Measurements from ENCODE around the gene BRSK1.

DNA sequence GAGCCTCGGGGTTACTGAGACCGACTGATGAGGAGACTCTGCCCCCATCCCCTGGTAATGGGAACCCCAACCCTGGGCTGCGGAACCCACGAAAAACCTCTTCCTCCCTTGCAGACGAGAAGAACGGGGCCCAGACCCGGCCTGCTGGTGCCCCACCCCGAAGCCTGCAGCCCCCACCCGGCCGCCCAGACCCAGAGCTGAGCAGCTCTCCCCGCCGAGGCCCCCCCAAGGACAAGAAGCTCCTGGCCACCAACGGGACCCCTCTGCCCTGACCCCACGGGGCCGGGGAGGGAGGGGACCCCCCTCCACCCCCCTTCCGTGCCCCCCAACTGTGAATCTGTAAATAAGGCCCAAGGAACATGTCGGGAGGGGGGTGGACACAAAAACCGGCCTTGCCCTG, 28.0 kb downstream of the BRSK1 start:
- TF ChIP-seq, protein P1, sequence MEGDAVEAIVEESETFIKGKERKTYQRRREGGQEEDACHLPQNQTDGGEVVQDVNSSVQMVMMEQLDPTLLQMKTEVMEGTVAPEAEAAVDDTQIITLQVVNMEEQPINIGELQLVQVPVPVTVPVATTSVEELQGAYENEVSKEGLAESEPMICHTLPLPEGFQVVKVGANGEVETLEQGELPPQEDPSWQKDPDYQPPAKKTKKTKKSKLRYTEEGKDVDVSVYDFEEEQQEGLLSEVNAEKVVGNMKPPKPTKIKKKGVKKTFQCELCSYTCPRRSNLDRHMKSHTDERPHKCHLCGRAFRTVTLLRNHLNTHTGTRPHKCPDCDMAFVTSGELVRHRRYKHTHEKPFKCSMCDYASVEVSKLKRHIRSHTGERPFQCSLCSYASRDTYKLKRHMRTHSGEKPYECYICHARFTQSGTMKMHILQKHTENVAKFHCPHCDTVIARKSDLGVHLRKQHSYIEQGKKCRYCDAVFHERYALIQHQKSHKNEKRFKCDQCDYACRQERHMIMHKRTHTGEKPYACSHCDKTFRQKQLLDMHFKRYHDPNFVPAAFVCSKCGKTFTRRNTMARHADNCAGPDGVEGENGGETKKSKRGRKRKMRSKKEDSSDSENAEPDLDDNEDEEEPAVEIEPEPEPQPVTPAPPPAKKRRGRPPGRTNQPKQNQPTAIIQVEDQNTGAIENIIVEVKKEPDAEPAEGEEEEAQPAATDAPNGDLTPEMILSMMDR (IDR thresholded peaks at IDR 0.05), result no peak
- TF ChIP-seq POLR2A (IDR thresholded peaks at IDR 0.05), result no peak
- no peak for TF ChIP-seq EP300 (IDR thresholded peaks at IDR 0.05)
